Stimulated activated CD4-positive, alpha-beta T cell treated with anti-CD3 and anti-CD28 coated beads, Interleukin-15, amount 100 ng/mL, for 48 hours (primary cell): ENCODE measurements around the gene INPP5B.

Source experiments
- DNase-seq, 2 donors: peaks; one replicate each; pipeline ENCODE4 v3.0.0-alpha.2; 2020; ENCODE audit warnings: low read depth in 2 of 2

Gene INPP5B

GRCh38 chr1:37840711-37841110 is 106.1 kb downstream of the INPP5B start:
- no peak for DNase-seq

- no peak for DNase-seq
Observed at GRCh38 chr1:37839676-37840075, 107.2 kb downstream of the INPP5B start.

GRCh38 chr1:37836788-37837187 is 110.1 kb downstream of the INPP5B start:
- DNase-seq = no peak

- no peak for DNase-seq
Observed at GRCh38 chr1:37831809-37832208, 115.0 kb downstream of the INPP5B start.

GRCh38 chr1:37831109-37831508 is 115.7 kb downstream of the INPP5B start:
- DNase-seq = no peak

GRCh38 chr1:37828410-37829074 is 118.3 kb downstream of the INPP5B start:
- no peak for DNase-seq

- no peak for DNase-seq
Observed at GRCh38 chr1:37825506-37825905, 121.3 kb downstream of the INPP5B start.

GRCh38 chr1:37824001-37824400 is 122.9 kb downstream of the INPP5B start:
- no peak for DNase-seq

- no peak for DNase-seq
Observed at GRCh38 chr1:37822906-37823815, 123.7 kb downstream of the INPP5B start.

- no peak for DNase-seq
Observed at GRCh38 chr1:37821481-37821880, 125.4 kb downstream of the INPP5B start.

GRCh38 chr1:37817481-37817880 is 129.4 kb downstream of the INPP5B start:
- no peak for DNase-seq

- DNase-seq = no peak
Observed at GRCh38 chr1:37814252-37814651, 132.6 kb downstream of the INPP5B start.

GRCh38 chr1:37813529-37814145 is 133.2 kb downstream of the INPP5B start:
- DNase-seq = no peak

- peak in 1 of 2 donors; percentile 59 for DNase-seq
Observed at GRCh38 chr1:37811027-37811655, 135.7 kb downstream of the INPP5B start.
